ENCODE data around the gene SRCIN1.

DNA sequence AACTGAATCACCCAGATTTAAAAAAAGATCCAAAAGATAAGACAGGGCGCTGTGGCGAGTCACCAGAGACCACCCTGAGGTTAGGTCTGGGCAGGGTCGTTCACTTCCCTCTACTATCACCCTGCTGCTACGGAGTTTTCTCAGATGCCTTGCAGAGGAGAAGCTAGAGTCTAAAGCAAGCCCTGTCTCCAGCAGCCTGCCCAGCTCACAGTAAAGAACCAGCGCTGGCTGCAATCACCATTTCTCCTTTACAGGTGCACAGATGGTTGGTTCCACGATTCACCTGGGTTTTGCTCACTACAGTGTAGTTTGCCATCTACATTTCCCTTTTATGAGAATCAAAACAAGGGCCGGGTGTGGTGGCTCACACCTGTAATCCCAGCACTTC is 71.3 kb downstream of the SRCIN1 start:
- TF ChIP-seq, protein P1, sequence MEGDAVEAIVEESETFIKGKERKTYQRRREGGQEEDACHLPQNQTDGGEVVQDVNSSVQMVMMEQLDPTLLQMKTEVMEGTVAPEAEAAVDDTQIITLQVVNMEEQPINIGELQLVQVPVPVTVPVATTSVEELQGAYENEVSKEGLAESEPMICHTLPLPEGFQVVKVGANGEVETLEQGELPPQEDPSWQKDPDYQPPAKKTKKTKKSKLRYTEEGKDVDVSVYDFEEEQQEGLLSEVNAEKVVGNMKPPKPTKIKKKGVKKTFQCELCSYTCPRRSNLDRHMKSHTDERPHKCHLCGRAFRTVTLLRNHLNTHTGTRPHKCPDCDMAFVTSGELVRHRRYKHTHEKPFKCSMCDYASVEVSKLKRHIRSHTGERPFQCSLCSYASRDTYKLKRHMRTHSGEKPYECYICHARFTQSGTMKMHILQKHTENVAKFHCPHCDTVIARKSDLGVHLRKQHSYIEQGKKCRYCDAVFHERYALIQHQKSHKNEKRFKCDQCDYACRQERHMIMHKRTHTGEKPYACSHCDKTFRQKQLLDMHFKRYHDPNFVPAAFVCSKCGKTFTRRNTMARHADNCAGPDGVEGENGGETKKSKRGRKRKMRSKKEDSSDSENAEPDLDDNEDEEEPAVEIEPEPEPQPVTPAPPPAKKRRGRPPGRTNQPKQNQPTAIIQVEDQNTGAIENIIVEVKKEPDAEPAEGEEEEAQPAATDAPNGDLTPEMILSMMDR (IDR thresholded peaks at IDR 0.05), result no peak
- TF ChIP-seq POLR2AphosphoS5 (IDR thresholded peaks at IDR 0.05), result no peak
- TF ChIP-seq POLR2A (IDR thresholded peaks at IDR 0.05), result no peak
- no peak for TF ChIP-seq EP300 (IDR thresholded peaks at IDR 0.05)
